ENCODE data around the gene ELL2. TPM values are rescaled to one million over a fixed set of nuclear protein-coding genes. Genes with fewer than 3 reads are reported as not detected.

The ELL2 gene
- total and polyA plus RNA-seq, 9 of the 15 experiments (the other 6 are each of a cell fraction or from before 2014, with no cell fraction given), result 4.3 to 18.3 (median 14.5) TPM

DNA sequence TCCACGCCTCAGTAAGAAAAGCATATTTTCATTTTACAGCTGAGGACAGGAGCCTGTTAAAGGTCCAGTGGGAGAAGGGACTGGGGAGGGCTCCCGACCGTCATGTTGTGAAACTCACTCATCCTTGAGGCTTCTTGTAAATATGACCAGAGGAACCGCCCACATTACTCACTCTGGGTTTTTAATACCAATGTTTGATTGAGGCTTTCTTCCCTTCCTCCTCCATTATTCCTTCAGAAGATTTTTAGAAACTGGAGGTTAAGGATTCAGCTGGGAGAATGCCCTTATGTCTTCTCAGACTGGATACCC, 77.7 kb downstream of the ELL2 start:
- H3K79me2 ChIP-seq (ENCODE audit: control insufficient read depth, insufficient read depth, low read length), result no peaks in the 10 kb centered on the region
- DNase-seq (ENCODE audit: extremely low read depth in 1 of 4, low spot score in 3 of 4) (peak; percentile 35 to 42 (median 37)), ATAC-seq (peak; percentile 73), FAIRE-seq (peak; percentile 63)
- ChIA-PET POLR2A (interaction anchor here (1.1 to 1.9 kb wide), 2 partner anchors 10 to 23 kb away, joined by 3 to 6 read pairs; no protein-coding TSS in a partner anchor), CTCF (ENCODE audit: low intra/inter-chr PET ratio) (no interaction called here)
- no peak overlapping the region for H3K4me2 ChIP-seq (ENCODE audit: insufficient read depth, low read length)
- WGBS (ENCODE audit: insufficient coverage, low coverage, missing lambda C conversion rate), result 14% methylated on average over 4 of the region's 4 CpGs
- no peak overlapping the region for H3K9ac ChIP-seq (ENCODE audit: insufficient read depth in 1 of 2, low read depth in 2 of 2, low read length in 2 of 2)
- no peaks in the 10 kb centered on the region for H3K9me1 ChIP-seq (ENCODE audit: control insufficient read depth, insufficient read depth, low read length)
- no peaks in the 10 kb centered on the region for H3K9me3 ChIP-seq (replicated peaks; ENCODE audit: control insufficient read depth, insufficient read depth, low read depth, low read length)
- intact Hi-C loops (cut with micrococcal nuclease), result loop anchor here (2.0 kb wide), 1 partner anchor 23 kb away; no protein-coding TSS in a partner anchor
- TF ChIP-seq FOXK2 (conservative IDR thresholded peaks at IDR 0.05 in 1 of 2, IDR thresholded peaks at IDR 0.05 in 1 of 2; ENCODE audit: low read depth in 2 of 2) (0 out of 4 replicates have a peak, but pooled peaks of 1 of the 2 experiments have one; percentile 6), ZFP30 (CRISPR knock-in tag; IDR thresholded peaks at IDR 0.05; ENCODE audit: borderline replicate concordance) (no peak), SNRNP70 (optimal IDR thresholded peaks at IDR 0.05; ENCODE audit: low read depth, low read length) (no peak)
- H3K4me1 ChIP-seq (replicated peaks in 1 of 2; ENCODE audit: control insufficient read depth in 2 of 2, insufficient read depth in 2 of 2, low read length in 2 of 2), result peaks cover 0 to 17% of the 10 kb centered on the region in 2 experiments; a peak in 2 of 5 replicates
- H3K4me3 ChIP-seq, result no peak overlapping the region
- H2AFZ ChIP-seq (ENCODE audit: low read depth, low read length), result no peak overlapping the region
- H3K27ac ChIP-seq (ENCODE audit: extremely low read depth, low read depth, low read length), result no peak overlapping the region
- H3K27me3 ChIP-seq (ENCODE audit: control insufficient read depth in 2 of 2, insufficient read depth in 2 of 2, low read length in 2 of 2), result 0 out of 5 replicates have a peak, but pooled peaks cover 2 to 7% of the 10 kb centered on the region in 2 experiments
- BruUV-seq (replicated peaks), result no TSS peak
- no peaks in the 10 kb centered on the region for H3K36me3 ChIP-seq (ENCODE audit: control insufficient read depth, insufficient read depth, low read length)
- H4K20me1 ChIP-seq (replicated peaks; ENCODE audit: control insufficient read depth, insufficient read depth, low read length), result peaks cover 6% of the 10 kb centered on the region
- in situ Hi-C loops (cut with MboI), result no loop called here

DNA sequence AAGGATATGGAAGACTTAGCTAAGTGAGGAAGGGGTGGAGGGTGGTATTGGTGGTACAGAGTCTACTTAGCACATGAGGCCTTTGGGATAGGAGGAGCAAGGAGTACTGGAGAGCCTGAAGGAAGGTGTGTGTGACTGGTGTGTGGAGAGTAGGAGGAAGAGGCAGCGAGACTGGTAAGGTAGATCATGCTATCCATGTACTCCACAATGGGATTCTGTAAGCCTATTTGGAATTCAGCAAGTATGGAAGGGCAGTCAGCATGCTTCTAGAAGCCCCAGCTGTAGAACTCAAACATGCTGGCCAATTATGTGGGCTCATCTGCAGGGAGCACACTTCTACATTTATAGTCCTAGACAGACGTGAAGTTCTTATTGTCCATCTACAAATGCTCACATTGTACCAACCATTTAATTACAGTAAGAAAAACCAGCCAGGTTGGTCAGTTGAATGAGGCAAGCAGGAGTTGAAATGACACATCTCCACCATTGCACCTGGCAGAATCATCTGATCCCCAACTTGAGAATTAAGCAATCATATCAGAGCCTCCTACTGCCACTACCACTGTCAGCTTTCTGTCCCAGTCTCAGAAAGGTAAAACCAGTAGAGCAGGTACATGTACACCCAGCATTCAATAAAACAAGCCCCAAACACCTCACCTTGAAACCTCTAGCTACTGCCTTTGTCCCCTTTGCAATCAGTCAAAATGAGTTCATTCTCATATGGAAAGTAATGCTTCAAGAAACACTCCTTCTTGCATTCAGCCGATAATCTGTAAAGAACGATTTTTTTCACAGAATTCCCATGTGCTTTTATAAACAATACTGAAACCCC, 78.2 kb downstream of the ELL2 start:
- peaks cover under 1 to 19% of the 10 kb centered on the region in 2 experiments; a peak in 2 of 5 replicates for H3K4me1 ChIP-seq (replicated peaks in 1 of 2; ENCODE audit: control insufficient read depth in 2 of 2, insufficient read depth in 2 of 2, low read length in 2 of 2)
- no peak overlapping the region for H3K4me2 ChIP-seq (ENCODE audit: insufficient read depth, low read length)
- H3K79me2 ChIP-seq (ENCODE audit: control insufficient read depth, insufficient read depth, low read length), result no peaks in the 10 kb centered on the region
- DNase-seq (ENCODE audit: extremely low read depth in 1 of 4, low spot score in 3 of 4) (no peak), FAIRE-seq (no peak), ATAC-seq (no peak; the same call in 2 of the 3 replicates)
- no peak overlapping the region for H2AFZ ChIP-seq (ENCODE audit: low read depth, low read length)
- WGBS (ENCODE audit: insufficient coverage, low coverage, missing lambda C conversion rate), result 48% methylated on average over 4 of the region's 4 CpGs
- H4K20me1 ChIP-seq (replicated peaks; ENCODE audit: control insufficient read depth, insufficient read depth, low read length), result peaks cover 6% of the 10 kb centered on the region
- H3K36me3 ChIP-seq (ENCODE audit: control insufficient read depth, insufficient read depth, low read length), result no peaks in the 10 kb centered on the region
- no peak overlapping the region for H3K9ac ChIP-seq (ENCODE audit: insufficient read depth in 1 of 2, low read depth in 2 of 2, low read length in 2 of 2)
- CTCF ChIA-PET (ENCODE audit: low intra/inter-chr PET ratio), result no interaction called here
- H3K4me3 ChIP-seq, result no peak overlapping the region
- no peaks in the 10 kb centered on the region for H3K9me1 ChIP-seq (ENCODE audit: control insufficient read depth, insufficient read depth, low read length)
- no TSS peak for BruUV-seq (replicated peaks)
- intact Hi-C loops (cut with micrococcal nuclease) (loop anchor here (2.0 kb wide), 1 partner anchor 23 kb away; no protein-coding TSS in a partner anchor), in situ Hi-C loops (cut with MboI) (no loop called here)
- 0 out of 5 replicates have a peak, but pooled peaks cover 2 to 7% of the 10 kb centered on the region in 2 experiments for H3K27me3 ChIP-seq (ENCODE audit: control insufficient read depth in 2 of 2, insufficient read depth in 2 of 2, low read length in 2 of 2)
- no peak overlapping the region for H3K27ac ChIP-seq (ENCODE audit: extremely low read depth, low read depth, low read length)
- no peaks in the 10 kb centered on the region for H3K9me3 ChIP-seq (replicated peaks; ENCODE audit: control insufficient read depth, insufficient read depth, low read depth, low read length)
- POLR2A ChIA-PET, result interaction anchor here (1.1 to 1.9 kb wide), 2 partner anchors 9 to 22 kb away, joined by 3 to 6 read pairs; no protein-coding TSS in a partner anchor
- TF ChIP-seq TAF15 (IDR thresholded peaks at IDR 0.05; ENCODE audit: low read depth, low read length) (no peak), FOXK2 (conservative IDR thresholded peaks at IDR 0.05 in 1 of 2, IDR thresholded peaks at IDR 0.05 in 1 of 2; ENCODE audit: low read depth in 2 of 2) (0 out of 4 replicates have a peak, but pooled peaks of 1 of the 2 experiments have one; percentile 13), CHCHD3 (CRISPR knock-in tag; IDR thresholded peaks at IDR 0.05) (no peak), CEBPG (CRISPR knock-in tag; IDR thresholded peaks at IDR 0.05) (no peak), CEBPG (tag; conservative IDR thresholded peaks at IDR 0.05 in 1 of 2, IDR thresholded peaks at IDR 0.05 in 1 of 2) (peak; percentile 35 to 52; a peak in 2 of 4 replicates), YY1 (IDR thresholded peaks at IDR 0.05; ENCODE audit: borderline replicate concordance in 1 of 3, control insufficient read depth in 1 of 3, extremely low read depth in 1 of 3, insufficient read depth in 3 of 3, insufficient read length in 1 of 3, insufficient replicate concordance in 2 of 3, low read depth in 1 of 3, low read length in 2 of 3) (no peak), SMAD3 (CRISPR knock-in tag; conservative IDR thresholded peaks at IDR 0.05) (no peak), RBM15 (IDR thresholded peaks at IDR 0.05; ENCODE audit: insufficient read depth, low read length) (no peak)
- TF ChIP-seq, protein P1, sequence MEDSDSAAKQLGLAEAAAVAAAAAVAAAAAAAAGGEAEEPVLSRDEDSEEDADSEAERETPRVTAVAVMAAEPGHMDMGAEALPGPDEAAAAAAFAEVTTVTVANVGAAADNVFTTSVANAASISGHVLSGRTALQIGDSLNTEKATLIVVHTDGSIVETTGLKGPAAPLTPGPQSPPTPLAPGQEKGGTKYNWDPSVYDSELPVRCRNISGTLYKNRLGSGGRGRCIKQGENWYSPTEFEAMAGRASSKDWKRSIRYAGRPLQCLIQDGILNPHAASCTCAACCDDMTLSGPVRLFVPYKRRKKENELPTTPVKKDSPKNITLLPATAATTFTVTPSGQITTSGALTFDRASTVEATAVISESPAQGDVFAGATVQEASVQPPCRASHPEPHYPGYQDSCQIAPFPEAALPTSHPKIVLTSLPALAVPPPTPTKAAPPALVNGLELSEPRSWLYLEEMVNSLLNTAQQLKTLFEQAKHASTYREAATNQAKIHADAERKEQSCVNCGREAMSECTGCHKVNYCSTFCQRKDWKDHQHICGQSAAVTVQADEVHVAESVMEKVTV (CRISPR knock-in tag; IDR thresholded peaks at IDR 0.05), result no peak

Data from K562 (cell line).